ENCODE measurements around the gene CLTB. TPM values are rescaled to one million over a fixed set of nuclear protein-coding genes. Genes with fewer than 3 reads are reported as not detected.
A peak's percentile ranks its signal among the peaks of the same experiment; 100 is the strongest.

The CLTB gene
- total and polyA plus RNA-seq, 2 of the 13 experiments (the other 11 are each of a cell fraction or from before 2014, with no cell fraction given), result 23.3 to 33.8 TPM

DNA sequence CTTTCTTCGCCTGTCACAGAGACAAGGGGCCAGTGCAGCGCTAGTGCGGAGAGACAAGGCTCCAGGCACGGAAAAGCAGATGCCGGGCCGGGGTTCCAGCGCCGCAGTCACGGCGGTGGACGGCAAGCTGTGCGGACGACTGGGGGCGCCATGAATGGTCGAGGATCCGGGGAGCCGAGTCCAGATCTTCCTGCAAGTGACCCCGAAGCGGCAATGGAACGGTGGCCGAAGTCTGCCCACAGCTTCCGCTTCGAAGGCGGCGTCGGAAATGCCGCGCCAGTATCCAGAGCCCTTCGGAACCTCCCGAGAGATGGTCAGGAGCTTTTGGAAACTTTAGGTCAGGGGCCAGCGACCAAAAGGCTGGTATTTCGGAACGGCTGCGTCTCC, 31.2 kb upstream of the CLTB start (continued):
- TF ChIP-seq, protein P1, sequence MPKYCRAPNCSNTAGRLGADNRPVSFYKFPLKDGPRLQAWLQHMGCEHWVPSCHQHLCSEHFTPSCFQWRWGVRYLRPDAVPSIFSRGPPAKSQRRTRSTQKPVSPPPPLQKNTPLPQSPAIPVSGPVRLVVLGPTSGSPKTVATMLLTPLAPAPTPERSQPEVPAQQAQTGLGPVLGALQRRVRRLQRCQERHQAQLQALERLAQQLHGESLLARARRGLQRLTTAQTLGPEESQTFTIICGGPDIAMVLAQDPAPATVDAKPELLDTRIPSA (CRISPR knock-in tag; IDR thresholded peaks at IDR 0.05; ENCODE audit: borderline replicate concordance), result peak; percentile 91; the same call in 1 of the 2 replicates
- TF ChIP-seq ZNF484 (CRISPR knock-in tag; IDR thresholded peaks at IDR 0.05; ENCODE audit: borderline replicate concordance, low read depth) (no peak), ZNF615 (CRISPR knock-in tag; IDR thresholded peaks at IDR 0.05; ENCODE audit: borderline replicate concordance) (0 out of 2 replicates have a peak, but pooled peaks have one; percentile 15), ZNF354B (CRISPR knock-in tag; IDR thresholded peaks at IDR 0.05) (no peak), ZNF446 (CRISPR knock-in tag; IDR thresholded peaks at IDR 0.05) (no peak; the same call in 1 of the 2 replicates), HMGA1 (CRISPR knock-in tag; conservative IDR thresholded peaks at IDR 0.05) (no peak), MTA3 (CRISPR knock-in tag; IDR thresholded peaks at IDR 0.05) (no peak), TBP (CRISPR knock-in tag; IDR thresholded peaks at IDR 0.05) (no peak), ZNF879 (CRISPR knock-in tag; IDR thresholded peaks at IDR 0.05) (no peak), ZNF329 (CRISPR knock-in tag; IDR thresholded peaks at IDR 0.05; ENCODE audit: low read depth) (no peak), PPARG (CRISPR knock-in tag; conservative IDR thresholded peaks at IDR 0.05) (no peak), TBX3 (IDR thresholded peaks at IDR 0.05; ENCODE audit: borderline replicate concordance) (no peak), ARID4A (CRISPR knock-in tag; IDR thresholded peaks at IDR 0.05; ENCODE audit: borderline replicate concordance) (peak; percentile 42; the same call in 1 of the 2 replicates), NONO (IDR thresholded peaks at IDR 0.05) (no peak), NONO (CRISPR knock-in tag; conservative IDR thresholded peaks at IDR 0.05) (no peak), ZBTB42 (CRISPR knock-in tag; IDR thresholded peaks at IDR 0.05) (peak; percentile 77; the same call in 1 of the 2 replicates), GABPB1 (CRISPR knock-in tag; IDR thresholded peaks at IDR 0.05) (no peak), FOXK2 (IDR thresholded peaks at IDR 0.05) (no peak), ZNF740 (CRISPR knock-in tag; IDR thresholded peaks at IDR 0.05) (no peak), ZNF547 (CRISPR knock-in tag; IDR thresholded peaks at IDR 0.05) (no peak), ZSCAN20 (CRISPR knock-in tag; IDR thresholded peaks at IDR 0.05; ENCODE audit: borderline replicate concordance) (peak; percentile 31; the same call in 1 of the 2 replicates), SMAD9 (CRISPR knock-in tag; IDR thresholded peaks at IDR 0.05) (0 out of 2 replicates have a peak, but pooled peaks have one; percentile 31)
- TF ChIP-seq, protein P2, sequence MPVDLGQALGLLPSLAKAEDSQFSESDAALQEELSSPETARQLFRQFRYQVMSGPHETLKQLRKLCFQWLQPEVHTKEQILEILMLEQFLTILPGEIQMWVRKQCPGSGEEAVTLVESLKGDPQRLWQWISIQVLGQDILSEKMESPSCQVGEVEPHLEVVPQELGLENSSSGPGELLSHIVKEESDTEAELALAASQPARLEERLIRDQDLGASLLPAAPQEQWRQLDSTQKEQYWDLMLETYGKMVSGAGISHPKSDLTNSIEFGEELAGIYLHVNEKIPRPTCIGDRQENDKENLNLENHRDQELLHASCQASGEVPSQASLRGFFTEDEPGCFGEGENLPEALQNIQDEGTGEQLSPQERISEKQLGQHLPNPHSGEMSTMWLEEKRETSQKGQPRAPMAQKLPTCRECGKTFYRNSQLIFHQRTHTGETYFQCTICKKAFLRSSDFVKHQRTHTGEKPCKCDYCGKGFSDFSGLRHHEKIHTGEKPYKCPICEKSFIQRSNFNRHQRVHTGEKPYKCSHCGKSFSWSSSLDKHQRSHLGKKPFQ (CRISPR knock-in tag; IDR thresholded peaks at IDR 0.05; ENCODE audit: insufficient replicate concordance), result no peak
- TF ChIP-seq, protein P3, sequence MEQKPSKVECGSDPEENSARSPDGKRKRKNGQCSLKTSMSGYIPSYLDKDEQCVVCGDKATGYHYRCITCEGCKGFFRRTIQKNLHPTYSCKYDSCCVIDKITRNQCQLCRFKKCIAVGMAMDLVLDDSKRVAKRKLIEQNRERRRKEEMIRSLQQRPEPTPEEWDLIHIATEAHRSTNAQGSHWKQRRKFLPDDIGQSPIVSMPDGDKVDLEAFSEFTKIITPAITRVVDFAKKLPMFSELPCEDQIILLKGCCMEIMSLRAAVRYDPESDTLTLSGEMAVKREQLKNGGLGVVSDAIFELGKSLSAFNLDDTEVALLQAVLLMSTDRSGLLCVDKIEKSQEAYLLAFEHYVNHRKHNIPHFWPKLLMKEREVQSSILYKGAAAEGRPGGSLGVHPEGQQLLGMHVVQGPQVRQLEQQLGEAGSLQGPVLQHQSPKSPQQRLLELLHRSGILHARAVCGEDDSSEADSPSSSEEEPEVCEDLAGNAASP (CRISPR knock-in tag; IDR thresholded peaks at IDR 0.05; ENCODE audit: borderline replicate concordance), result no peak

Data from HepG2 (cell line).